ENCODE measurements around the gene GSE1. TPM values are rescaled to one million over a fixed set of nuclear protein-coding genes. Genes with fewer than 3 reads are reported as not detected.
A peak's percentile ranks its signal among the peaks of the same experiment; 100 is the strongest.

GSE1 gene
- total and polyA plus RNA-seq, 2 of the 13 experiments (the other 11 are each of a cell fraction or from before 2014, with no cell fraction given) = 16.1 to 31.2 TPM

- TF ChIP-seq GABPB1 (CRISPR knock-in tag; IDR thresholded peaks at IDR 0.05) = peak; percentile 19; the same call in 1 of the 2 replicates
- TF ChIP-seq PRDM15 (CRISPR knock-in tag; IDR thresholded peaks at IDR 0.05) = no peak
- no peak for TF ChIP-seq TOE1 (CRISPR knock-in tag; IDR thresholded peaks at IDR 0.05)
- no peak for TF ChIP-seq ZBTB40 (IDR thresholded peaks at IDR 0.05)
- peak; percentile 14; the same call in 1 of the 2 replicates for TF ChIP-seq ZBTB40 (CRISPR knock-in tag; IDR thresholded peaks at IDR 0.05)
- no peak for TF ChIP-seq ZNF576 (CRISPR knock-in tag; IDR thresholded peaks at IDR 0.05)
- 0 out of 2 replicates have a peak, but pooled peaks have one; percentile 9 for TF ChIP-seq HDAC2 (CRISPR knock-in tag; IDR thresholded peaks at IDR 0.05)
- 0 out of 2 replicates have a peak, but pooled peaks have one; percentile 48 for TF ChIP-seq NRL (CRISPR knock-in tag; IDR thresholded peaks at IDR 0.05; ENCODE audit: borderline replicate concordance)
- peak; percentile 31; the same call in 1 of the 2 replicates for TF ChIP-seq ZMYM3 (CRISPR knock-in tag; IDR thresholded peaks at IDR 0.05)
- no peak for TF ChIP-seq SIN3B (IDR thresholded peaks at IDR 0.05; ENCODE audit: low read length)
- TF ChIP-seq TRIM24 (CRISPR knock-in tag; IDR thresholded peaks at IDR 0.05) = no peak
- TF ChIP-seq HHEX (CRISPR knock-in tag; IDR thresholded peaks at IDR 0.05) = no peak
- TF ChIP-seq BCL6 (CRISPR knock-in tag; IDR thresholded peaks at IDR 0.05) = peak; percentile 38; the same call in 1 of the 2 replicates
- no peak for TF ChIP-seq FOXA1 (IDR thresholded peaks at IDR 0.05)
- TF ChIP-seq FOXA1 (CRISPR knock-in tag; IDR thresholded peaks at IDR 0.05) = no peak
- no peak for TF ChIP-seq ZNF883 (CRISPR knock-in tag; IDR thresholded peaks at IDR 0.05; ENCODE audit: not compliant biosample characterization)
- TF ChIP-seq YY1 (IDR thresholded peaks at IDR 0.05; ENCODE audit: insufficient read depth, insufficient replicate concordance, low read depth, low read length) = no peak
- peak; percentile 57; the same call in 1 of the 2 replicates for TF ChIP-seq RELA (CRISPR knock-in tag; IDR thresholded peaks at IDR 0.05)
Observed at GRCh38 chr16:85615852-85616606, 2.9 kb downstream of the GSE1 start (continued).
